Measurements from ENCODE around the gene TCERG1.

The TCERG1 gene

DNA sequence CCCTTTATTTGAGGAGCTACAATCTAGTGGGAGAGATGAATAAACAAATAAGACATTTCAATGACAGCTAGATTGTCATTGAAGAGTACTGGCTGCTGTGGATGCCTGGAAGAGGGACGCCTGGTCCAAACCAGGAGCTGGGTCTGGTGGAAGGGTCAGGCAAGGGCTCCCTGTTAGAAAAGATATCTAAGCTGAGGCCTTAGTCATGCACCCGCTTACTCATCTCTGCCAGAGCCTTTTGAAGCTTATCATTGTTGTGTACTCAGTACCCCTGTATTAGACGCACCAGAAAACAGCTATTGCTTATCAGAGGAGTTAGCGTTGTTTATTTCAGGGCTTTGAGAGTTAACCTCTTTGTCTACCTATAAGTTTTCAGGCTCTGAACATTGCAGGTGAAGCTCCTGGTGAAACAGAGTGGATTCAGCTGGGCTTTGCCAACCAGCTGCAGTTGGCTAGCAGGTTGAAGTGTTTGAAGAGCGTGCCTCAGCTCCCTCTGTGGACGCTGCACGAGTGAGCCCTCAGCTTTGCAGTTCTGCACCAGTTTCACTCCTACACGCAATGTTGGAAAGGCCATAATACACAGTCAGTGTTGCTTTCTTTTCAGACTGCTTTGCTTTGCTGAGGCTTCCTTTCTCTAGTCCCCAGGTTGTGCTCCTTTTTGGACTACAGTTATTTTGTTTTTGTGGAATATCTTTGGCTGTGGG, 74.4 kb downstream of the TCERG1 start:
- Histone ChIP-seq H3K4me3 (ENCODE audit: low read depth, low read length) (no peak overlapping the region), H3K9ac (ENCODE audit: low read depth, low read length) (no peak overlapping the region), H3K27ac (ENCODE audit: low read depth, low read length) (peak overlapping the region; percentile 3), H3K27me3 (ENCODE audit: control insufficient read depth, insufficient read depth, low read length) (no peaks in the 10 kb centered on the region), H3K36me3 (ENCODE audit: control insufficient read depth, insufficient read depth, low read length) (no peaks in the 10 kb centered on the region), H3K4me1 (ENCODE audit: control insufficient read depth, insufficient read depth, low read length) (peaks cover 4% of the 10 kb centered on the region; the same call in 1 of the 2 replicates), H3K9me3 (ENCODE audit: control insufficient read depth, insufficient read depth, low read length) (no peaks in the 10 kb centered on the region)

- Histone ChIP-seq H3K27ac (ENCODE audit: low read depth, low read length) (no peak overlapping the region), H3K27me3 (ENCODE audit: control insufficient read depth, insufficient read depth, low read length) (no peaks in the 10 kb centered on the region), H3K4me1 (ENCODE audit: control insufficient read depth, insufficient read depth, low read length) (peaks cover 4% of the 10 kb centered on the region; the same call in 1 of the 2 replicates), H3K9me3 (ENCODE audit: control insufficient read depth, insufficient read depth, low read length) (no peaks in the 10 kb centered on the region), H3K9ac (ENCODE audit: low read depth, low read length) (no peak overlapping the region), H3K4me3 (ENCODE audit: low read depth, low read length) (no peak overlapping the region), H3K36me3 (ENCODE audit: control insufficient read depth, insufficient read depth, low read length) (no peaks in the 10 kb centered on the region)
These were observed 76.6 kb downstream of the TCERG1 start for GRCh38 chr5:146523698-146524097.

- H3K36me3 ChIP-seq (ENCODE audit: control insufficient read depth, insufficient read depth, low read length): no peaks in the 10 kb centered on the region
- no peak overlapping the region for H3K9ac ChIP-seq (ENCODE audit: low read depth, low read length)
- H3K9me3 ChIP-seq (ENCODE audit: control insufficient read depth, insufficient read depth, low read length): no peaks in the 10 kb centered on the region
- H3K27me3 ChIP-seq (ENCODE audit: control insufficient read depth, insufficient read depth, low read length): no peaks in the 10 kb centered on the region
- H3K4me3 ChIP-seq (ENCODE audit: low read depth, low read length): no peak overlapping the region
- H3K4me1 ChIP-seq (ENCODE audit: control insufficient read depth, insufficient read depth, low read length): no peaks in the 10 kb centered on the region
- H3K27ac ChIP-seq (ENCODE audit: low read depth, low read length): no peak overlapping the region
These were observed 80.7 kb downstream of the TCERG1 start for GRCh38 chr5:146527785-146528184.

DNA sequence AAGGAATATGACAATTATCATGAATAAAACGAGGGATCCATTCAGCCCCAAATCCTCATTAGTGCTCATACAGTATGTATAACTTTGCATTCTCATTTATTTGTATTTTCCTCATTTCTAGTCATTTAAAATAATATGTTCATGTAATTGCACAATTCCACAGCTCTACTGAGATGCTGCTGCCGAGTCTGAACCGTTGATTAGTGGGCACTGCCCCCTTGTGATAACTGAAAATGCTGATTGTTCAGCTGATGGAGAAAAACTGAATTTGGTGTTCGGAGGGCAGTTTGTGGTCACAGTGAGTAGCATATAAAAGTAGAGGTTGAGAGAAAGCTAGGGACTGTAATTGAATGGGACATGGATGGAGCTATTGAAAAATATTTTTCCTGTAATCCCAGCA, 81.1 kb downstream of the TCERG1 start:
- Histone ChIP-seq H3K4me1 (ENCODE audit: control insufficient read depth, insufficient read depth, low read length) (no peaks in the 10 kb centered on the region), H3K27me3 (ENCODE audit: control insufficient read depth, insufficient read depth, low read length) (no peaks in the 10 kb centered on the region), H3K36me3 (ENCODE audit: control insufficient read depth, insufficient read depth, low read length) (no peaks in the 10 kb centered on the region), H3K27ac (ENCODE audit: low read depth, low read length) (no peak overlapping the region), H3K4me3 (ENCODE audit: low read depth, low read length) (no peak overlapping the region), H3K9ac (ENCODE audit: low read depth, low read length) (no peak overlapping the region), H3K9me3 (ENCODE audit: control insufficient read depth, insufficient read depth, low read length) (no peaks in the 10 kb centered on the region)

DNA sequence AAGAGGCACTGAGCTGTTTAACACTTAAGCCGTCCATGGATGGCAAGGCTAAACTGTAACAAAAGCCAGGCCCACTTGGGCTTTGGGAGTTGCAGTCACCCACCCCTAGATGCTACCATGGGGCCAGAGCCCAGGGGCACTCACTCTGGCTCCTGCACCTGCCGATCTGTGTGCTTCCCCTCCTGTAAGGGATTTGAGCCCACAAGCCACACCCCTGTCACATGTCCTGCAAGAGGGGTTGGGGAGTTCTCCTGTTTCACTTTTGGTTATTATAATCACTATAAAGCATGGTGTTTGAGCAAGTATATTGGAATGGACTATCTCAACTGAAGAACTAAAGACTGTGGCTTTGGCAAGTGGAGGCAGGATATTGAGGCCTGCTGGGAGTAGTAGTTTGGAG, 82.9 kb downstream of the TCERG1 start:
- Histone ChIP-seq H3K36me3 (ENCODE audit: control insufficient read depth, insufficient read depth, low read length) (no peaks in the 10 kb centered on the region), H3K4me1 (ENCODE audit: control insufficient read depth, insufficient read depth, low read length) (peaks cover 12% of the 10 kb centered on the region), H3K4me3 (ENCODE audit: low read depth, low read length) (no peak overlapping the region), H3K27ac (ENCODE audit: low read depth, low read length) (no peak overlapping the region), H3K27me3 (ENCODE audit: control insufficient read depth, insufficient read depth, low read length) (no peaks in the 10 kb centered on the region), H3K9ac (ENCODE audit: low read depth, low read length) (no peak overlapping the region), H3K9me3 (ENCODE audit: control insufficient read depth, insufficient read depth, low read length) (no peaks in the 10 kb centered on the region)

DNA sequence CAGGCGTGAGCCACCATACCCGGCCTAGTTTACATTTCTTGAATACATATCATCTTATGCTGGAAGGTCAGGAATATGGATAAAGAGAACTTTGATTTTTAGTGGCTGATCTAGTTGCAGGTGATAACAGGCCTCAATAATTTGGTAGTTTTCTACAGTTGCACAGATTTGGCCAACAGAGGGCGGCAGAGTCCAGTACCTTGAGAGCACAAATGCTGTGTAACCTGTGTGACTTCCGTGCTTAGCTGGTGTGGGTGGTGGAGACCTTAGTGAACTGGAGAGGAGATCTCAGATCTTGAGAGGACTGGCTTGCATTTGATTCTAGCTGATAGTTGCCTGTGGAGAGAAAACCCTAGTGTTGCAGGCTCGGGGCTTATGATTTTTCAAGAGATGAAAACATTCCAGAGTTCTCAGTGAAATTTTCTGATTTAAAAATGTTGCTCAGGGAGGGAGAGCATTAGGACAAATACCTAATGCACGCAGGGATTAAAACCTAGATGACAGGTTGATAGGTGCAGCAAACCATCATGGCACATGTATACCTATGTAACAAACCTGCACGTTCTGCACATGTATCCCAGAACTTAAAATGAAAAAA, 86.2 kb downstream of the TCERG1 start:
- Histone ChIP-seq H3K27me3 (ENCODE audit: control insufficient read depth, insufficient read depth, low read length) (no peaks in the 10 kb centered on the region), H3K4me1 (ENCODE audit: control insufficient read depth, insufficient read depth, low read length) (peaks cover 12% of the 10 kb centered on the region), H3K36me3 (ENCODE audit: control insufficient read depth, insufficient read depth, low read length) (no peaks in the 10 kb centered on the region), H3K9ac (ENCODE audit: low read depth, low read length) (no peak overlapping the region), H3K9me3 (ENCODE audit: control insufficient read depth, insufficient read depth, low read length) (no peaks in the 10 kb centered on the region), H3K27ac (ENCODE audit: low read depth, low read length) (no peak overlapping the region), H3K4me3 (ENCODE audit: low read depth, low read length) (no peak overlapping the region)

DNA sequence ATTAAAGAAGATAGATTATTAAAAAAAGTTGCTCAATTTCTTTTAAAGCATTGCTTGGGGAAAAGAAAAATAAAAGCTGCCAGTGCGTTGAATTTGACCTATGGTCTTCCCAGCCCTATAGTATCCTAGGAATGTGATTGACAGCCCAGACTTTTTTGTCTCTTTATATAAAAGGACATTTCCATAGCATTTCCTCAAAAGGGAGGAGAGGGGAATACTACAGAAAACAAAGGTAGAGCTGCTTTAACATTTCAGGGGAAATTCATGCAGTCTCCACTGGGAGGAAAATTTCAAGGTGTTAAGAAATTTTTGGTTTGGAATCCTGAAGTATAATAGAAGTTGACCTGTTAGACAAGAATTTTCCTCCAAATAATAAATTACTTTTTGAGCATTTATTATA, 86.7 kb downstream of the TCERG1 start:
- no peak overlapping the region for H3K9ac ChIP-seq (ENCODE audit: low read depth, low read length)
- no peaks in the 10 kb centered on the region for H3K9me3 ChIP-seq (ENCODE audit: control insufficient read depth, insufficient read depth, low read length)
- no peak overlapping the region for H3K4me3 ChIP-seq (ENCODE audit: low read depth, low read length)
- no peak overlapping the region for H3K27ac ChIP-seq (ENCODE audit: low read depth, low read length)
- no peaks in the 10 kb centered on the region for H3K27me3 ChIP-seq (ENCODE audit: control insufficient read depth, insufficient read depth, low read length)
- H3K4me1 ChIP-seq (ENCODE audit: control insufficient read depth, insufficient read depth, low read length): peaks cover 12% of the 10 kb centered on the region
- H3K36me3 ChIP-seq (ENCODE audit: control insufficient read depth, insufficient read depth, low read length): no peaks in the 10 kb centered on the region

- Histone ChIP-seq H3K4me1 (ENCODE audit: control insufficient read depth, insufficient read depth, low read length) (peaks cover 12% of the 10 kb centered on the region), H3K27me3 (ENCODE audit: control insufficient read depth, insufficient read depth, low read length) (no peaks in the 10 kb centered on the region), H3K9me3 (ENCODE audit: control insufficient read depth, insufficient read depth, low read length) (no peaks in the 10 kb centered on the region), H3K4me3 (ENCODE audit: low read depth, low read length) (no peak overlapping the region), H3K36me3 (ENCODE audit: control insufficient read depth, insufficient read depth, low read length) (no peaks in the 10 kb centered on the region), H3K9ac (ENCODE audit: low read depth, low read length) (no peak overlapping the region), H3K27ac (ENCODE audit: low read depth, low read length) (no peak overlapping the region)
These were observed 91.3 kb downstream of the TCERG1 start for GRCh38 chr5:146538432-146538831.

GRCh38 chr5:146539973-146540372, 92.8 kb downstream of the TCERG1 start:
- no peaks in the 10 kb centered on the region for H3K9me3 ChIP-seq (ENCODE audit: control insufficient read depth, insufficient read depth, low read length)
- H3K9ac ChIP-seq (ENCODE audit: low read depth, low read length): no peak overlapping the region
- no peak overlapping the region for H3K4me3 ChIP-seq (ENCODE audit: low read depth, low read length)
- H3K4me1 ChIP-seq (ENCODE audit: control insufficient read depth, insufficient read depth, low read length): 0 out of 2 replicates have a peak, but pooled peaks cover 2% of the 10 kb centered on the region
- no peaks in the 10 kb centered on the region for H3K27me3 ChIP-seq (ENCODE audit: control insufficient read depth, insufficient read depth, low read length)
- H3K27ac ChIP-seq (ENCODE audit: low read depth, low read length): no peak overlapping the region
- no peaks in the 10 kb centered on the region for H3K36me3 ChIP-seq (ENCODE audit: control insufficient read depth, insufficient read depth, low read length)

DNA sequence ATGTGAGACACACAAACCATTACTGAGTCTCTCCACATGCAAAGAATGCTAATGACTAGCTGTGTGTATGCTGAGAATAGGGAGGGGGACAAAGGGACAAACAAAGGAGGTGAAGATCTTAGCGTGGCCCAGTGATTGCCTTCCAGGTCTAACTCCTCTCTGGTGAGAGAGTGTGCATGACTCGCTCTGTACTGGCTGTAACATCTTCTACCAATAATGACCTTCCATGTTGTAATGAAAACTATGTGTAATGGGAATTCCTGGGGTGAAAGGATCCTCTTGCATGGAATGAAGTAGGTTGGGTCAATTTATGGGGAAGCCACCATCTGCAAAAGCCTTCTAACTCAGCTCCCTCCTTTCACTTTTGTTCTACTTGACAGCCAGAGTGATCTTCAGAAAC, 93.3 kb downstream of the TCERG1 start:
- no peaks in the 10 kb centered on the region for H3K27me3 ChIP-seq (ENCODE audit: control insufficient read depth, insufficient read depth, low read length)
- H3K9ac ChIP-seq (ENCODE audit: low read depth, low read length): no peak overlapping the region
- 0 out of 2 replicates have a peak, but pooled peaks cover 2% of the 10 kb centered on the region for H3K4me1 ChIP-seq (ENCODE audit: control insufficient read depth, insufficient read depth, low read length)
- no peak overlapping the region for H3K4me3 ChIP-seq (ENCODE audit: low read depth, low read length)
- H3K27ac ChIP-seq (ENCODE audit: low read depth, low read length): no peak overlapping the region
- no peaks in the 10 kb centered on the region for H3K9me3 ChIP-seq (ENCODE audit: control insufficient read depth, insufficient read depth, low read length)
- no peaks in the 10 kb centered on the region for H3K36me3 ChIP-seq (ENCODE audit: control insufficient read depth, insufficient read depth, low read length)

DNA sequence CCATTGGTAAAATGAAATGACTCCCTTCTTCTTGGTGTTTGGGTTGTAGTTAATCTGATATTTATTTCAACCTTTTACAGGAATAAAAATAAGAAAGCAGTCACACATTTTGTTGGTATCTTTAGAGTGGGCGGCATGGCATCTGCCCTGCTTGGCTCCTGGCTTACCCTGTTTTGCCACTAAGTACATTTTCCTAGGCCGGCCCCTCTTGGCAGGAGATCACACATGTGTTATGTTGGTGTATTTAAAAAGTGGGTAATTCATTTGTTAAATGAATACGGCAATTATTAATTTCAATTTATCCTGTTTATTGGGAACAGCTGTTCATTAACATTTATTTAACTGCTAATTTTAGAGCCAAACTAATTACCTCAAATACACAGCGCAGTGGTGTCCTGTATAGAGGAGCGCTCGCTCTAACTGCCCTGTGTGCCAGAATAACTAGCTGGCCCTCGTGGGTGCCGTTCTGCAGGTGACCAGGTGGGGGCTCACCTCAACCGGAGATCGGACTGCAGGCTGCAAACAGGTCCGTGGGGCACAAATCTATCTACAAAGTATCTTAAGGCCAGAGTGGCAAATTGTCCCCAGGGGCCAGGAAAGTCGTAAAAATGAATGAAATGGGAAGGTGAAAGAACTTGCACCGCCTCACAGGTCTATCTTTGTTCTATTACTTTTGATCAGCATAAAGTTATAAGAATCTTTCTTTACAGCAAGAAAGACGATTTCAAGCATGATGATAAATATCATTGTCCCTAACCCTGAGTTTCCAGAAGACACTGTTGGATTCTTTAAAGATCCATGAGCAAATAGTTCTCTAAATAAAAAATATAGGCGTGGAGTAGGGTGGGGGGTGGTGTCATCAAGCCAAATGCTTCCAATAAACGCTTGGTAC, 95.1 kb downstream of the TCERG1 start:
- H3K27me3 ChIP-seq (ENCODE audit: control insufficient read depth, insufficient read depth, low read length): no peaks in the 10 kb centered on the region
- H3K9me3 ChIP-seq (ENCODE audit: control insufficient read depth, insufficient read depth, low read length): no peaks in the 10 kb centered on the region
- H3K27ac ChIP-seq (ENCODE audit: low read depth, low read length): no peak overlapping the region
- H3K4me1 ChIP-seq (ENCODE audit: control insufficient read depth, insufficient read depth, low read length): 0 out of 2 replicates have a peak, but pooled peaks cover 2% of the 10 kb centered on the region
- no peaks in the 10 kb centered on the region for H3K36me3 ChIP-seq (ENCODE audit: control insufficient read depth, insufficient read depth, low read length)
- H3K9ac ChIP-seq (ENCODE audit: low read depth, low read length): no peak overlapping the region
- H3K4me3 ChIP-seq (ENCODE audit: low read depth, low read length): no peak overlapping the region
